C4-2B (cell line): ENCODE data around the gene SHD.
"Not testable (repeated sequence)": the region's sequence is repeated elsewhere in the genome, so short reads cannot be mapped to it uniquely, and the experiment has no call there.

Source experiments
- H3K27ac ChIP-seq: fragments of 450-650 bp; 2 replicates; pipeline ENCODE4 v1.5.1; 2017
- ZFX ChIP-seq: fragments of 450-650 bp; IDR thresholded peaks from 2 replicates; pipeline ENCODE4 v1.6.1; 2017
- TF ChIP-seq, protein P1 (sequence below): fragments of 450-650 bp; conservative IDR thresholded peaks from 2 replicates; pipeline ENCODE4 v1.5.1; 2017; ENCODE audit warnings: mild to moderate bottlenecking

The SHD gene

DNA sequence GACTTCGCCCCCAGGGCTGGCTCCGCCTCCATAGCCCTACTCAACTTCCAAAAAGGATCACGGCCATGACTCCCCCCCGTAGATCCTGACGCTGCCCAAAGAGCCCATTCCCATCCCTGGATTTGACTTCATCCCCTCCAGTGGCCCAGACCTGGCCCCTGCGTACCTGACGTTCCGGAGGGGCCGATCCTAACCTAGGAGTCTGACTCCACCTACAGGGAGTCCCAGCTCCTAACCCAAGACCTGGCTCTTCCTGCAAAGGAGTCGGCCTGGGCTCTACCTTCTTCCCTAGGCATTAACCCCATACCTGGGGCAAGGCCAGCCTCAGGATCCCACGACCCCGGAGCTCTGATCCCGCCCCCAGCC lies 48.8 kb downstream of the SHD start:
- no peak for TF ChIP-seq ZFX
- TF ChIP-seq, protein P1, sequence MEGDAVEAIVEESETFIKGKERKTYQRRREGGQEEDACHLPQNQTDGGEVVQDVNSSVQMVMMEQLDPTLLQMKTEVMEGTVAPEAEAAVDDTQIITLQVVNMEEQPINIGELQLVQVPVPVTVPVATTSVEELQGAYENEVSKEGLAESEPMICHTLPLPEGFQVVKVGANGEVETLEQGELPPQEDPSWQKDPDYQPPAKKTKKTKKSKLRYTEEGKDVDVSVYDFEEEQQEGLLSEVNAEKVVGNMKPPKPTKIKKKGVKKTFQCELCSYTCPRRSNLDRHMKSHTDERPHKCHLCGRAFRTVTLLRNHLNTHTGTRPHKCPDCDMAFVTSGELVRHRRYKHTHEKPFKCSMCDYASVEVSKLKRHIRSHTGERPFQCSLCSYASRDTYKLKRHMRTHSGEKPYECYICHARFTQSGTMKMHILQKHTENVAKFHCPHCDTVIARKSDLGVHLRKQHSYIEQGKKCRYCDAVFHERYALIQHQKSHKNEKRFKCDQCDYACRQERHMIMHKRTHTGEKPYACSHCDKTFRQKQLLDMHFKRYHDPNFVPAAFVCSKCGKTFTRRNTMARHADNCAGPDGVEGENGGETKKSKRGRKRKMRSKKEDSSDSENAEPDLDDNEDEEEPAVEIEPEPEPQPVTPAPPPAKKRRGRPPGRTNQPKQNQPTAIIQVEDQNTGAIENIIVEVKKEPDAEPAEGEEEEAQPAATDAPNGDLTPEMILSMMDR: no peak
- H3K27ac ChIP-seq: no peak overlapping the region

DNA sequence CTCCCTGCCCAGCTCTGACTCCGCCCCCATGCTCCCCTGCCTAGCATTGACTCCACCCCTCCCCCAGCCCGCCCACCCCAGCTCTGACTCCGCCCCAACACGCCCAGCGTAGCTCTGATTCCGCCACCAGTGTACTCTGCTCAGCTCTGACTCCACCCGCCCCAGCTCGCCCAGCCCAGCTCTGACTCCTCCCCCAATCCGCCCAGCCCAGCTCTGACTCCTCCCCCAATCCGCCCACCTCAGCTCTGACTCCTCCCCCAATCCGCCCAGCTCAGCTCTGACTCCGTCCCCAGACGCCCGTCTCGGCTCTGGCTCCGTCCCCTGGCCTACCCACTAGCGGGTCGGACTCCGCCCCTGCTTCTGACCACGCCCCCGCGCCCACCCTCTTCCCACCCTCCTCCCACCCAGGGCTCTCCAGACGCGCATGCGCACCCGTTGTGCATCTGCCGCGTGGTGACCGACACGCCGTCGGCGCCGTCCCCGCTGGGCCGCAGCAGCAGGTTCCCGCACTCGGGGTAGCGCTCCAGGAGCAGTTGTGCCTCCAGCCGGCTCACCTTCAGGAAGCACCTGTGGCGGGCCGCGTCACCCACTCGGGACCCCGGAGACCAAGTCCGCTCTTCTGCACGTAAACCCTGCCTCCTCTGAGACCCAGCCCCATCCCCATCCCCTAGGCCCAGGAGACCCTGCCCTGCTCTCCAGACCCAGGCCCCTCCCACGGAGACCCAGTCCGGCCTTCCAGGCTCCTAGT lies 49.4 kb downstream of the SHD start:
- no peak overlapping the region for H3K27ac ChIP-seq
- TF ChIP-seq, protein P1: no peak
- TF ChIP-seq ZFX: no peak

DNA sequence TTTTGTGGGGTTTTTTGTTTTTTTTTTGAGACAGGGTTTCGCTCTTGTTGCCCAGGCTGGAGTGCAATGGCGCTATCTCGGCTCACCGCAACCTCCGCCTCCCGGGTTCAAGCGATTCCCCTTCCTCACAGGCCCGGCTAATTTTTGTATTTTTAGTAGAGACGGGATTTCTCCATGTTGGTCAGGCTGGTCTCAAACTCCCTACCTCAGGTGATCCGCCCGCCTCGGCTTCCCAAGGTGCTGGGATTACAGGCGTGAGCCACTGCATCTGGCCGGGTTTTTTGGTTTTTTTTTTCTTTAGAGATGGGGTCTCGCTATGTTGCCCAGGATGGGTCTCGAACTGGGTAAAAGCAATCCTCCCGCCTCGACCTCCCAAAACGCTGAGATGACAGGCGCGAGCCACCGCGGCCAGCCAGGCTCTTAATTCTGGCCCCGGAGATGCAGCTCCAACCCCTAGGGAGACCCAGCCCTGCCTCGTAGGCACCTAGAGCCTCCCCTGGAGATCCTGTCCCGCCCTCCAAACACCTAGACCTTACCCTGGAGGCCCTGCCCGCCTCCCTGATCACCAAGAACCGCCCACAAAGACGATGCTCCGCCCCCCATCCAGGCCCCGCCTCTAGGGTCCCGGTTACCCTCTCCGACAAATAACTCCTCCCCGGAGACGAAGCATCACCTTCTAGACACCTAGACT lies 50.1 kb downstream of the SHD start:
- not testable (repeated sequence) for H3K27ac ChIP-seq

DNA sequence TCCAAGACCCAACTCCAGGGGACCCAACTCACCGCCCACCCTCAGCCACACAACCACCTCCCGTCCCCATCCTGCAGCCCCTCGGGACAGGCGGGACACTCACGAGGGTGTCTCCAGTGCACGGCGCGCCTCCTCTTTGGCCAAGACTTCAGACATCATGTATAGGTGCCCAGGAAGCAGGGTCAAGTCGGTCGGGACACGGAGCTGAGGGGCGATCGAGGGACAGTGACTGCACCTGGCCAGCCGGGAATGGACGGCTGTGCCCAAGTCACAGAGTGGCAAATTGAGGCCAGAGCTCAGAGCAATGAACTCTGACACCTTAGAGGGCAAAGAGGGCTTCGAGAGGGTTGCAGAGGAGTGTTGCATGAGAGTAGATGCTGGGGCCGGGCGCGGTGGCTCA lies 50.8 kb downstream of the SHD start:
- TF ChIP-seq, protein P1: no peak
- TF ChIP-seq ZFX: no peak
- H3K27ac ChIP-seq: no peak overlapping the region

DNA sequence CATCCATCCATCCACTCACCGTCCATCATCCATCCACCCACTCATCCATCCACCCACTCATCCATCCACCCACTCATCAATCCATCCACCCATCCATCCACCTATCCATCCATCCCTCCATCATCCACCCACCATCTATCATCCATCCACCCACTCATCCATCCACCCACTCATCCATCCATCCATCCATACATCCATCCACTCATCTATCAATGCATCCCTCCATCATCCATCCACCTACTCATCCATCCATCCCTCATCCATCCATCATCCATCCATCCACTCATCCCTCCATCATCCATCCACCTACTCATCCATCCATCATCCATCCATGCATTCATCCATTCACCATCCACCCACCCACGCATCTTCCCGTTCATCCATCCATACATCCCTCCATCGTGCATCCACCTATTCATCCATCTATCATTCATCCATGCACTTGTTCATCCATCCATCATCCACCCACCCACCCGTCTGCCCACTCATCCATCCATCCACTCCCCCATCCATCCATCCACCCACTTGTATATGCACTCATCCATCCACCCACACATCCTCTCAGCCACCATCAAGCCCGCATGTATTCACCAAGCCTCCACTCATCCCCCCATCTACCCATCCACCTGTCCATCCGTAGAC lies 56.0 kb downstream of the SHD start:
- TF ChIP-seq ZFX: no peak
- TF ChIP-seq, protein P1: no peak

DNA sequence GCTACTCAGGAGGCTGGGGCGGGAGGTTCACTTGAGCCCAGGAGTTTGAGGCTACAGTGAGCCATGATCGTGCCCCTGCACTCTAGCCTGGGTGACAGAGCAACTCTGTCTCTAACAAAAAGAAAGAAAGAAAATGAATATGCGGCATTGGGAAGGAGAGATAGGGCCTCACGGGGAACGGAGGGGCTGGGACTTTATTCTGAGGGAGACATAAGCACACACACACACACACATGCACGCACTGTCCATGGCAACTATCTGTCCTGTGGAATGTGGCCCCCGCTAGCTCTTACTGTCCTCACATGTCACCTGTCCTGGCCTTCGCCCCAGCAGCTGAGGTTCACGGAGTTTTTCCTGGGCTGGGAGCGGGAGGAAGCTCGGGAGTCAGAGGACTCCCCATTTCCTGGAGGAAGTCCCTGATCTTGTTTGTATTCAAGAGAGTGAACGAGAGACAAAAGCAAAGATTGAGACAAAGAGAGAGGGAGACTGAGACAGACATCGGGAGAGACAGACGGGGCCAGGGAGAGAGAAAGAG lies 58.9 kb downstream of the SHD start:
- TF ChIP-seq, protein P1: no peak
- no peak for TF ChIP-seq ZFX
- H3K27ac ChIP-seq: peak overlapping the region; percentile 70

More for the DNA sequence above, 56.0 kb downstream of the SHD start:
- no peak overlapping the region for H3K27ac ChIP-seq

DNA sequence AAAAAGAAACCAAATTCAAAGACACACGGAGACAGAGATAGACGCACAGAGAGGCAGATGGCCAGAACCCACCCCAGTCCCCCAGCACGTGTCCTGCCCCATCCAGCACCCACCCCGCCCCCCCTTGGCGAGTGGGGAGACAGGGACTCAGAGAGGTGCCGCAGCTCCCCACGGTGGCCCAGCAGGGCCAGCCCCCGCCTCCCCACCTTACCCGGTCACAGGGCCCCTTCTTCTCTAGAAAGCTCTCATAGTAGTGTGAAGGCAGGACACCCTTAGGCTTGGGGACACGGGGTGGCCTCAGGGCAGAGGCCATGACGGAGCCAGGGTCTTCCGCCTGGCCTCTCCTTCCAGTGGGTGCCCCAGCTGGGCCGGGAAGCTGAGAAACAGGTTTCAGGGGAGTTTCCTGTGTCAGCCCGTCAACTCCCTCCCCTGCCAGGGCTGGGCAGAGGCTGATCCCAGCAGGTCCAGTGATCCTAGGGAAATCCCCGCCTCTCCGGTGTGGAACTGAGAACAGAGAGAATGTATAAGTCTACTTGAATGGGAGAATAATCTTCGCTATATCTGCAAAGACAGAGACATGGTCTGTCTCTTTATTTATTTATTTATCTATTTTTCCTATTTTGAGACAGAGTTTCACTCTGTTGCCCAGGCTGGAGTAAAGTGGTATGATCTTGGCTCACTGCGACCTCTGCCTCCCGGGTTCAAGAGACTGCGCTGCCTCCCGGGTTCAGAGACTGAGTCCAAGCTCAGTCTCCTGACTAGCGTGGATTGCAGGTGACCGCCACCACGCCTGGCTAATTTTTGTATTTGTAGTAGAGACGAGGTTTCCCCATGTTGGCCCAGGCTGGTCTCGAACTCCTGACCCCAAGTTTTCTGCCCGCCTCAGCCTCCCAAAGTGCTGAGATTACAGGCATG lies 59.6 kb downstream of the SHD start, which contains the start of gene STAP2:
STAP2 (minus strand) TSS at position 387 of the 915 bp plus-strand sequence; CDS start at position 313, 74 bp downstream.
- peak within 1 kb of the TSS; percentile 70 for H3K27ac ChIP-seq
- TF ChIP-seq ZFX: no peak
- TF ChIP-seq, protein P1: no peak
